Fibroblast of villous mesenchyme (primary cell): Measurements from ENCODE around the gene CMIP. TPM values are rescaled to one million over a fixed set of nuclear protein-coding genes. Genes with fewer than 3 reads are reported as not detected.

ENCODE experiments used
- DNase-seq: peaks from one replicate; pipeline ENCODE4 v3.0.0-alpha.2; 2010; ENCODE audit warnings: low read depth
- H3K4me3 ChIP-seq: 2 replicates; pipeline ENCODE4 v1.5.1; 2011; ENCODE audit warnings: low read depth, mild to moderate bottlenecking, low read length
- total RNA-seq: library from RNA; depleted of rRNA; stranded (reverse); fragments of >200 nt; gene quantifications from 2 replicates; pipeline ENCODE4 v1.2.3, GENCODE V29; 2012
- TF ChIP-seq, protein P1 (sequence below): IDR thresholded peaks from 2 replicates; pipeline ENCODE4 v1.5.1; 2012; ENCODE audit warnings: low read depth, mild to moderate bottlenecking, low read length; ENCODE audit not compliant: insufficient read depth

CMIP gene
- 7.8 and 9.3 TPM in 2 replicates for total RNA-seq

DNA sequence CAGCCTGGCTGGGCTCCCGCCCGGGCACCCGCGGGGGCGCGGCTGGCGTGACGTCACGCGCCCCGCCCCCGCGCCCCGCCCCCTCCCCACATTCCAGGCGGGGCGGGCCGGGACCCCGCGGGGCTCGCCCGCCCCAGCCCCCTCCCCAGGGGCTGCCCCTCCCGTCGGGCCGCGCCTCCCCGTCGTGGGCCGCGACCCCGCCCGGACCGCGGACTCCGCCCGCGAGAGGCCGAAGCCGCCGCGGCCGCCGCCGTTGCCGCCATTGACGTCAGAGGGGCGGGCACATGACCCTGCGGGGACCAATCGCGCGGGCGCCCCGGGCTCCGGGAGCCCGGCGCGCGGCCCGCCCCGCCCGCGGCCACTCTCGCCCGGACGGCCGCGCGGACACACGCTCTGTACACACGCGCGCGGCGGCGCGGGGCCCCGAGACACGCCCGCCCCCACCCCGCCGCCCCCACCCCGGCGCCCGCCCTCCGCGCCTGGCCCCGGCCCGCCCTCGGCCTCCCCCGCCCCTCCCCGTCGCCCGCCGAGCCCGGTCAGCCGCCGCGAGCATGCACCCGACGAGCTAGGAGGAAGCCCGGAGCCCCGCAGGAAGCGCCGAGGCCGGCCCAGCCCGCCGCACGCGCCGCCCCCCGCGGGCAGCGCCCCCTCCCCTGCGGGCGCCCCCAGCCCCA lies at the start of gene CMIP:
TSS of gene CMIP (plus strand) at position 361 of the 674 bp plus-strand sequence.
- DNase-seq, result peak; percentile 77
- TF ChIP-seq, protein P1, sequence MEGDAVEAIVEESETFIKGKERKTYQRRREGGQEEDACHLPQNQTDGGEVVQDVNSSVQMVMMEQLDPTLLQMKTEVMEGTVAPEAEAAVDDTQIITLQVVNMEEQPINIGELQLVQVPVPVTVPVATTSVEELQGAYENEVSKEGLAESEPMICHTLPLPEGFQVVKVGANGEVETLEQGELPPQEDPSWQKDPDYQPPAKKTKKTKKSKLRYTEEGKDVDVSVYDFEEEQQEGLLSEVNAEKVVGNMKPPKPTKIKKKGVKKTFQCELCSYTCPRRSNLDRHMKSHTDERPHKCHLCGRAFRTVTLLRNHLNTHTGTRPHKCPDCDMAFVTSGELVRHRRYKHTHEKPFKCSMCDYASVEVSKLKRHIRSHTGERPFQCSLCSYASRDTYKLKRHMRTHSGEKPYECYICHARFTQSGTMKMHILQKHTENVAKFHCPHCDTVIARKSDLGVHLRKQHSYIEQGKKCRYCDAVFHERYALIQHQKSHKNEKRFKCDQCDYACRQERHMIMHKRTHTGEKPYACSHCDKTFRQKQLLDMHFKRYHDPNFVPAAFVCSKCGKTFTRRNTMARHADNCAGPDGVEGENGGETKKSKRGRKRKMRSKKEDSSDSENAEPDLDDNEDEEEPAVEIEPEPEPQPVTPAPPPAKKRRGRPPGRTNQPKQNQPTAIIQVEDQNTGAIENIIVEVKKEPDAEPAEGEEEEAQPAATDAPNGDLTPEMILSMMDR, result no peak
- H3K4me3 ChIP-seq, result peak within 1 kb of the TSS; percentile 75

DNA sequence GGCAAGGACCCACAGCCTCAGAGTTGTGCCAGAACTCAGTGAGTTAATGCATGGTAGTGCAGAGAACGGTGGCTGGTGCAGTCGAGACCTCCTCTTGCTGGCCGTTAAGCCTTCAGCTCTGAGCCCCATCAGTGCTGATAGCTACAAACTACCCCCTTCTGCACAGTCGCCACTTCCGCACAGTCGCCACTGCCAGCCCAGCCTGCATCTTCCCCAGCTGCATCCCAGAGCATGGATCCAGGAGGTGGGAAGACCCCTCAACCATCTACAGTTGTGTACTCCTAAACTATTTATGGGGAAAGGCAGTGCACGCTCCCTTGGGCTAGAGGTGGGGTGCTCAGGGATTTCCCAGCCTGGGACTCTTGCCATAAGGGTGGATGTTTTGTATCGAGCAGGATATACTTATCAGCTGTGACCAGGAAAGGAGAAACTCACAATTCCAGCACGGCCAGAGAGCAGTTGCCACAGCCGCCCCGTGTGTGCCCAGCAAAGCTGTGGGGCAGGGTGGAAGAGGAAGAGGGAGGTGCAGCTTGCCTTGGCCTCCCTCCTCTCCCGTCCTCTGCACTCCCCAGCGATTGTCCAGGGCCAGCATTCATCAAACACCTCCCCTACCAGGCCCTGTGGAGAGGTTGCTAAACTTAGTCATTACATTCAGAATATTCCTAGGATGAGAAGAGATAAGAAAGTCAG lies 49.5 kb upstream of the CMIP start:
- peak; percentile 14 for DNase-seq
- TF ChIP-seq, protein P1, result no peak
- H3K4me3 ChIP-seq, result no peak overlapping the region

DNA sequence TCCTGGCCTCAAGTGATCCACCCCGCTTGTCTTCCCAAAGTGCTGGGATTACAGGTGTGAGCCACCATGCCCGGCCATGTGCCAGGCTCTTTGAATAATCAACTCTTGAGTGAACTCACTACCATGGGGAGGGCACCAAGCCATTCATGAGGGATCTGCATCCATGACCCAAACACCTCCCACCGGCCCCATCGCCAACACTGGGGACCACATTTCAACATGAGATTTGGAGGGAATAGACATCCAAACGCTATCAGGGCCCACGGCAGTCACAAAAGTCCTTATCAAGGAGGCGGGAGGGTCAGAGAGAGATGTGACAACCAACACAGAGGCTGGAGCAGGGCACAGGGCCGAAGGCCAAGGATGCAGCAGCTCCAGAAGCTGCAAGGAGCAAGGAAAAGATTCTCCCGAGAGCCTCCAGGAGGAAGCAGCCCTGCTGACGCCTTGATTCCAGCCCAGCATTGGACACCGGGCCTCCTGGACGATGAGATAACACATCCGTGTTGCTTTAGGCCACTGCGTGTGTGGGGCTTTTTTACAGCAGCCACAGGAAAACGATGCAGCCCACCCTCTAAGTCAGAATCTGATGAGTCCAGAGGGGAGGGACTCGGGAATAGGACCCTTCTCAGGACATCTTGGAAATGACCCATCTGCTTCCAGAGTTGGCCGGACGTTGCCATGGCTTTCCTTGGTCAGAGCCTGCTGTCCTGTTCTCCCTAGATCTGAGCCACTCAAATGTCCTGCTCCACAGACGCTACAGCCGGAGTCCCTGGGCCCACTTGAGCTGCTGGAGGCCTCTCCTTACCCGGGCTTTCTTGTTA lies 47.3 kb upstream of the CMIP start:
- TF ChIP-seq, protein P1, result no peak
- no peak overlapping the region for H3K4me3 ChIP-seq
- no peak for DNase-seq

DNA sequence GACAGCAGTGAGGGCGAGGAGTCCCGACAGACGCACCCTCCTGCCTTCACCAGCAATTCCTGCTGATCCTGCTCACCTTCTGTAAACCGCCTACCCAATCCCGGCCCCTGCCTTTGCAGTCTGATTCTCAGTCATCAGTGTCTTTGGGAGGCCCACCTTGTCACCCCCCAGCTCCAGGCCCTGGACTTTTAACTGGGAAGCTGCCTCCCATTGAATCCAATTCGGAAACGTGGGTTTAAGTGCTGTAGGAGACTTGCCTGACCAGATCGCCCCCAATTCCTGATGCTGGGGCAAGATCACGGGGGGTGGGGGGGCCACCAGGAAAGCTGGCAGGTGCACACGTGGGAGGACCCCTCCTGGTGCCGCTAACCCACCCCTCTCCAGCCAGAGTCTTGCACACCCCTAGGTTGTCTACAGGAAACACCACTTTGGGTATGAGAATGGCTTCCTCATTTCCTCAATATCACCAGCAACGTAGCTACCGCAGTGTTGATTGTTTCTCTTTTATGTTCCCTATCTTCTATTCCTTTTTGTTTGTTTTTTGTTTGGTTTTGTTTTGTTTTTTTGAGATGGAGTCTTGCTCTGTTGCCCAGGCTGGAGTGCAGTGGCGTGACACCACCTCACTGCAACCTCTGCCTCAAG lies 46.6 kb upstream of the CMIP start:
- no peak for DNase-seq
- no peak overlapping the region for H3K4me3 ChIP-seq
- TF ChIP-seq, protein P1, result no peak

DNA sequence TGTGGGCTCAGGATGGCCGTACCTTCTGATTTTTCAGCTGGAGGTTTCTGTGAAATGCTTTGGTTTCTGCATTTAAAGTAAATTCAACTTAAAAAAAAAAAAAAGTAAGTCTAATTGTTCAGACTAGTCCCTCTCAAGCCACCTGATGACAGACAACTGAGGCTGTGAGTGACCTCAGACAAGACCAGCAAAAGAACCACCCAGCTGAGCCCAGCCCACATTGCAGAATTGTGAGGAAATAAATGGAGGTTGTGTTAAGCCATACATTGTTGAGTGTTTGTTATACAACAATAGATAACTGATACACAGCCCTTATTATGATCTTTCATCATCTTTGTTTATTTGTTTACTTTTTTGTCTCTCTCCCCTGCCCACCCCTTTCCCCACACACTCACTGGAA lies 44.7 kb upstream of the CMIP start:
- no peak overlapping the region for H3K4me3 ChIP-seq
- TF ChIP-seq, protein P1, result no peak
- no peak for DNase-seq
